ENCODE data around the gene FERMT2. TPM values are rescaled to one million over a fixed set of nuclear protein-coding genes. Genes with fewer than 3 reads are reported as not detected.

The FERMT2 gene
- total RNA-seq, 4 donors from 2014 or later = 364 to 398 (median 388) TPM

GRCh38 chr14:52948836-52949235, 2.0 kb downstream of the FERMT2 start:
- peaks cover 0 to 8% of the 10 kb centered on the region in 2 donors for H3K36me3 ChIP-seq
- TF ChIP-seq EP300 (IDR thresholded peaks at IDR 0.05) (no peak), CTCF (IDR thresholded peaks at IDR 0.05) (no peak), POLR2A (IDR thresholded peaks at IDR 0.05) (no peak), POLR2AphosphoS5 (IDR thresholded peaks at IDR 0.05) (no peak)
- peaks cover 4 to 74% (median 6%) of the 10 kb centered on the region in 3 donors for H3K4me1 ChIP-seq
- peak overlapping the region; percentile 48 to 100 (median 98) for H3K27ac ChIP-seq
- no peak for ATAC-seq
- no peaks in the 10 kb centered on the region for H3K9me3 ChIP-seq
- H3K27me3 ChIP-seq = no peaks in the 10 kb centered on the region
- peak overlapping the region; percentile 83 to 93 for H3K4me3 ChIP-seq

GRCh38 chr14:52948039-52948438, 2.8 kb downstream of the FERMT2 start:
- Histone ChIP-seq H3K4me3 (peak overlapping the region; percentile 83 to 93), H3K27ac (peak overlapping the region; percentile 44 to 100 (median 98)), H3K27me3 (no peaks in the 10 kb centered on the region), H3K36me3 (peaks cover 0 to 8% of the 10 kb centered on the region in 2 donors), H3K4me1 (peaks cover 6 to 74% (median 8%) of the 10 kb centered on the region in 3 donors), H3K9me3 (no peaks in the 10 kb centered on the region)
- WGBS, 2 donors (ENCODE audit: low coverage in 1 of 2) = 20 to 31% methylated on average over 3 of the region's 3 CpGs
- no peak for ATAC-seq
- no peak for TF ChIP-seq POLR2A (IDR thresholded peaks at IDR 0.05)

GRCh38 chr14:52944254-52944653, 6.6 kb downstream of the FERMT2 start:
- H3K27me3 ChIP-seq = no peaks in the 10 kb centered on the region
- peak overlapping the region in 2 of 4 donors; percentile 4 to 28 for H3K27ac ChIP-seq
- 8 to 18% methylated on average over 2 of the region's 2 CpGs for WGBS, 2 donors (ENCODE audit: low coverage in 1 of 2)
- H3K4me1 ChIP-seq = peaks cover 6 to 98% (median 15%) of the 10 kb centered on the region in 3 donors
- H3K9me3 ChIP-seq = no peaks in the 10 kb centered on the region
- TF ChIP-seq CTCF (IDR thresholded peaks at IDR 0.05) = no peak
- TF ChIP-seq POLR2AphosphoS5 (IDR thresholded peaks at IDR 0.05) = no peak
- no peak for TF ChIP-seq POLR2A (IDR thresholded peaks at IDR 0.05)
- no peak for TF ChIP-seq EP300 (IDR thresholded peaks at IDR 0.05)
- H3K4me3 ChIP-seq = no peak overlapping the region
- no peak for ATAC-seq
- H3K36me3 ChIP-seq = peaks cover 0 to 8% of the 10 kb centered on the region in 2 donors

- no peak for ATAC-seq
- no peaks in the 10 kb centered on the region for H3K9me3 ChIP-seq
- 27 to 33% methylated on average over 1 of the region's 1 CpG for WGBS, 2 donors (ENCODE audit: low coverage in 1 of 2)
- no peaks in the 10 kb centered on the region for H3K36me3 ChIP-seq
- H3K27me3 ChIP-seq = no peaks in the 10 kb centered on the region
- peaks cover 11 to 99% (median 31%) of the 10 kb centered on the region in 3 donors for H3K4me1 ChIP-seq
- TF ChIP-seq EP300 (IDR thresholded peaks at IDR 0.05) (no peak), CTCF (IDR thresholded peaks at IDR 0.05) (no peak), POLR2A (IDR thresholded peaks at IDR 0.05) (no peak), POLR2AphosphoS5 (IDR thresholded peaks at IDR 0.05) (no peak)
- H3K4me3 ChIP-seq = no peak overlapping the region
- H3K27ac ChIP-seq = peak overlapping the region in 2 of 4 donors; percentile 31 to 62
These were observed 11.4 kb downstream of the FERMT2 start for GRCh38 chr14:52939427-52939826.

- WGBS, 2 donors (ENCODE audit: low coverage in 1 of 2) = 57 to 67% methylated on average over 3 of the region's 3 CpGs
- Histone ChIP-seq H3K27me3 (no peaks in the 10 kb centered on the region), H3K27ac (peak overlapping the region; percentile 31 to 62 (median 47)), H3K9me3 (no peaks in the 10 kb centered on the region), H3K4me1 (peaks cover 10 to 100% (median 28%) of the 10 kb centered on the region in 3 donors), H3K4me3 (no peak overlapping the region), H3K36me3 (no peaks in the 10 kb centered on the region)
- no peak for TF ChIP-seq EP300 (IDR thresholded peaks at IDR 0.05)
- TF ChIP-seq POLR2A (IDR thresholded peaks at IDR 0.05) = no peak
- TF ChIP-seq POLR2AphosphoS5 (IDR thresholded peaks at IDR 0.05) = peak; percentile 10
- TF ChIP-seq CTCF (IDR thresholded peaks at IDR 0.05) = no peak
- ATAC-seq = no peak
These were observed 13.0 kb downstream of the FERMT2 start for GRCh38 chr14:52937869-52938268.
